Esophagus muscularis mucosa (tissue), 4 donors: ENCODE measurements around the gene KRTAP12-1. TPM values are rescaled to one million over a fixed set of nuclear protein-coding genes. Genes with fewer than 3 reads are reported as not detected.
A peak's percentile ranks its signal among the peaks of the same experiment; 100 is the strongest.
"Not testable (repeated sequence)": the region's sequence is repeated elsewhere in the genome, so short reads cannot be mapped to it uniquely, and the experiment has no call there.

Experiments used
- DNase-seq: peaks from one replicate; pipeline ENCODE4 v3.0.0-alpha.2; 2017; ENCODE audit errors: extremely low spot score
- H3K27ac ChIP-seq, 4 donors: fragments of 200-600 bp; sonication (generic); replicated peaks in 1 of 4; 1 replicate in 3 of 4; 2 replicates in 1 of 4; pipeline ENCODE4 v1.5.1; 2016 to 2019; ENCODE audit warnings: mild to moderate bottlenecking in 1 of 4
- H3K27me3 ChIP-seq, 4 donors: fragments of 200-600 bp; sonication (generic); one replicate each; pipeline versions ENCODE4 v1.5.1 to v1.6.0; 2016 to 2019
- H3K36me3 ChIP-seq, 4 donors: fragments of 200-600 bp; sonication (generic); one replicate each; pipeline ENCODE4 v1.5.1; 2016 to 2019
- H3K4me1 ChIP-seq, 4 donors: fragments of 200-600 bp; sonication (generic); one replicate each; pipeline ENCODE4 v1.5.1; 2016 to 2019
- H3K4me3 ChIP-seq, 4 donors: fragments of 200-600 bp; sonication (generic); 1 replicate in 2 of 4; 2 replicates in 2 of 4; pipeline ENCODE4 v1.5.1; 2016 to 2019; ENCODE audit warnings: mild to moderate bottlenecking in 4 of 4, moderate library complexity in 1 of 4
- H3K9me3 ChIP-seq, 4 donors: fragments of 200-600 bp; sonication (generic); 1 replicate in 3 of 4; 2 replicates in 1 of 4; pipeline ENCODE4 v1.5.1; 2016 to 2019
- CTCF ChIP-seq, 3 experiments: fragments of 200-600 bp in 2 of 3; fragments of 450-650 bp in 1 of 3; sonication (generic) in 2 of 3; IDR thresholded peaks; one replicate each; pipeline ENCODE4 v1.5.1; 2017 to 2019; ENCODE audit warnings: antibody characterized with exemption in 3 of 3, mild to moderate bottlenecking in 2 of 3, moderate library complexity in 1 of 3
- EP300 ChIP-seq: sonication (generic); formaldehyde crosslinking; IDR thresholded peaks from one replicate; pipeline ENCODE4 v1.6.1; 2017; ENCODE audit warnings: antibody characterized with exemption
- POLR2A ChIP-seq: fragments of 450-650 bp; IDR thresholded peaks from one replicate; pipeline ENCODE4 v1.6.1; 2017; ENCODE audit warnings: antibody characterized with exemption, moderate library complexity, mild to moderate bottlenecking, low read depth
- POLR2AphosphoS5 ChIP-seq, 2 donors: sonication (generic); formaldehyde crosslinking; IDR thresholded peaks; one replicate each; pipeline ENCODE4 v1.6.1; 2017; ENCODE audit warnings: antibody characterized with exemption in 2 of 2
- WGBS: methylation state at CpG from one replicate; pipeline ENCODE4 v1.1.5; 2018; 5-methylcytosine and 5-hydroxymethylcytosine counted together
- intact Hi-C: fragments of 100-400 bp; cut with DNase I; formaldehyde crosslinking; loops from one replicate; pipeline ENCODE4 v1.15.1; 2023
- total RNA-seq, 4 donors: library from RNA; depleted of rRNA; stranded (reverse); fragments of >200 nt; gene quantifications; one replicate each; pipeline versions ENCODE4 v1.1.0 to v1.2.1, GENCODE V29; 2016

KRTAP12-1 gene
- total RNA-seq, 4 donors from 2014 or later, result not detected

- peaks cover 0 to 46% (median 0%) of the 10 kb centered on the region in 4 donors for H3K27me3 ChIP-seq
- H3K9me3 ChIP-seq, result no peaks in the 10 kb centered on the region
- H3K4me1 ChIP-seq, result no peaks in the 10 kb centered on the region
- no peak overlapping the region for H3K27ac ChIP-seq
- intact Hi-C loops, result no loop called here
- no peak overlapping the region for H3K4me3 ChIP-seq
- no peak for TF ChIP-seq EP300
- no peak for TF ChIP-seq POLR2AphosphoS5 (IDR thresholded peaks at IDR 0.05)
- no peak for TF ChIP-seq POLR2A
- no peak for TF ChIP-seq CTCF (IDR thresholded peaks at IDR 0.05)
- peak; percentile 89 for DNase-seq
- H3K36me3 ChIP-seq, result no peaks in the 10 kb centered on the region
- WGBS, result 49% methylated on average over 13 of the region's 14 CpGs
Measured at GRCh38 chr21:44686000-44686781, 4.2 kb upstream of the KRTAP12-1 start.

GRCh38 chr21:44685050-44685449 is 3.1 kb upstream of the KRTAP12-1 start:
- H3K27me3 ChIP-seq, result peaks cover 0 to 46% (median 0%) of the 10 kb centered on the region in 4 donors
- H3K36me3 ChIP-seq, intact Hi-C loops, H3K27ac ChIP-seq, H3K9me3 ChIP-seq, H3K4me1 ChIP-seq, H3K4me3 ChIP-seq: not testable (repeated sequence)
- peak; percentile 81 for DNase-seq
- no CpG with 5 or more reads among the region's 6 CpGs for whole genome bisulfite sequencing

DNA sequence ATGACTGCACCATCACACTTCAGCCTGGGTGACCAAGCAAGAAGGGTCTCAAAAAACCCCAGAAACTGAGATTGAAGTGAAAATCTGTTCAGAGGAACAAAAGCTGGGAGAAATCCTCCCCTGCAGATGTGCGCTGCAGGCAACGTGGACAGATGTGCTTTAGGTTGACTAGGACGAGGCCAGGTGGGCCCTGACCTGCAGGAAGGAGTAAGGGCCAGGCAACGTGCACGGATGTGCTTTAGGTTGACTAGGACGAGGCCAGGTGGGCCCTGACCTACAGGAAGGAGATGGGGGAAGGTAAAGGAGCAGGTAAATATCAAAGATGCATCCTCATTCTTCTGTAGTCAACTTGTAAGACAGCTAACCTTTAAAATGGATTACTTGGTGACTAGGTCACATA is 2.5 kb upstream of the KRTAP12-1 start:
- 71% methylated on average over 6 of the region's 6 CpGs for WGBS
- Histone ChIP-seq H3K27ac (no peak overlapping the region), H3K9me3 (no peaks in the 10 kb centered on the region)

GRCh38 chr21:44684077-44684476 is 2.1 kb upstream of the KRTAP12-1 start:
- WGBS, result 76% methylated on average over 7 of the region's 7 CpGs
- Histone ChIP-seq H3K4me1 (no peaks in the 10 kb centered on the region), H3K27ac (no peak overlapping the region), H3K4me3 (no peak overlapping the region), H3K9me3 (no peaks in the 10 kb centered on the region), H3K27me3 (peaks cover 0 to 46% (median 0%) of the 10 kb centered on the region in 4 donors), H3K36me3 (no peaks in the 10 kb centered on the region)
- no peak for TF ChIP-seq POLR2A
- no peak for TF ChIP-seq EP300
- no peak for TF ChIP-seq CTCF (IDR thresholded peaks at IDR 0.05)
- no peak for TF ChIP-seq POLR2AphosphoS5 (IDR thresholded peaks at IDR 0.05)
- DNase-seq, result no peak
- intact Hi-C loops, result no loop called here

More for the DNA sequence above, 2.5 kb upstream of the KRTAP12-1 start:
- Histone ChIP-seq H3K36me3 (no peaks in the 10 kb centered on the region), H3K4me1 (no peaks in the 10 kb centered on the region), H3K4me3 (no peak overlapping the region), H3K27me3 (peaks cover 0 to 46% (median 0%) of the 10 kb centered on the region in 4 donors)
- no peak for TF ChIP-seq POLR2A
- intact Hi-C loops, result no loop called here
- no peak for DNase-seq

GRCh38 chr21:44682580-44683151 is 703 bp upstream of the KRTAP12-1 start:
- H3K36me3 ChIP-seq, result no peaks in the 10 kb centered on the region
- H3K4me3 ChIP-seq, result no peak overlapping the region
- peaks cover 0 to 32% (median 0%) of the 10 kb centered on the region in 4 donors for H3K27me3 ChIP-seq
- peak; percentile 84 for DNase-seq
- no peak overlapping the region for H3K27ac ChIP-seq
- no peaks in the 10 kb centered on the region for H3K4me1 ChIP-seq
- TF ChIP-seq POLR2A (no peak), POLR2AphosphoS5 (IDR thresholded peaks at IDR 0.05) (no peak), EP300 (no peak), CTCF (IDR thresholded peaks at IDR 0.05) (no peak)
- H3K9me3 ChIP-seq, result no peaks in the 10 kb centered on the region
- intact Hi-C loops, result no loop called here
- 87% methylated on average over 14 of the region's 15 CpGs for WGBS
